ENCODE measurements around the gene ATRNL1.

ATRNL1 gene

DNA sequence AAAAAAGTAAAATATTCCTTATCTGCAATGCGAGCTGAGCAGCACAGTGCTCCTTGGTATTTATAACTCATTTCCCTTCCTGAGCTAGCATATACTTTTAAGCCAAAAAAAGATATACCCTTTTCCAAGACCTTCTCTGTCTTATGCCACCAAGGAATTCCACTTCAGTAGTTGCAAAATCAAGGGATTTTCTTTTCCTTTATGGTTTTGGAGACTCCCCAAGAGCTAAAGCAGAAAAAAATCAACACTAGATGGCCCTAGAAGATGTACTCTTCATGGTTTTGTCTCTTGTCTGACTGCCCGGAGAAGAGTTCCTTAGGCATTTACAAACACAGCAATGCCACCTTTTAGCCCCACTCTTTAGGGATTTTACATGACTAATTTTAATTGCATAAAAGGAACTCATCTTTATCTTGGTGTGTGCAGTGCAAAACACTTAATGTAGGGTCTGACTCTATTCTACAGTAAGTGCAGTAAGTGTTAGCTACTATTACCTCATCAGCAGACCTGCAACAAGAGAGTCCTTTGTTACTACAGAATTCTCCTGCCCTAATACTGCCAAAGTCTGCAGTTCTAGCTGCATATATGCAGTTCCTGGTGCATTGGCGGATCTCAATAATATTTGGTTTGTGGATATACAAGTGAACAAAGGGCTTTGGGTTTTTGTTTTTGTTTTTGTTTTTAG lies 736.5 kb downstream of the ATRNL1 start:
- H3K4me3 ChIP-seq (ENCODE audit: low read depth, low read length), result no peak overlapping the region
- TF ChIP-seq, protein P1, sequence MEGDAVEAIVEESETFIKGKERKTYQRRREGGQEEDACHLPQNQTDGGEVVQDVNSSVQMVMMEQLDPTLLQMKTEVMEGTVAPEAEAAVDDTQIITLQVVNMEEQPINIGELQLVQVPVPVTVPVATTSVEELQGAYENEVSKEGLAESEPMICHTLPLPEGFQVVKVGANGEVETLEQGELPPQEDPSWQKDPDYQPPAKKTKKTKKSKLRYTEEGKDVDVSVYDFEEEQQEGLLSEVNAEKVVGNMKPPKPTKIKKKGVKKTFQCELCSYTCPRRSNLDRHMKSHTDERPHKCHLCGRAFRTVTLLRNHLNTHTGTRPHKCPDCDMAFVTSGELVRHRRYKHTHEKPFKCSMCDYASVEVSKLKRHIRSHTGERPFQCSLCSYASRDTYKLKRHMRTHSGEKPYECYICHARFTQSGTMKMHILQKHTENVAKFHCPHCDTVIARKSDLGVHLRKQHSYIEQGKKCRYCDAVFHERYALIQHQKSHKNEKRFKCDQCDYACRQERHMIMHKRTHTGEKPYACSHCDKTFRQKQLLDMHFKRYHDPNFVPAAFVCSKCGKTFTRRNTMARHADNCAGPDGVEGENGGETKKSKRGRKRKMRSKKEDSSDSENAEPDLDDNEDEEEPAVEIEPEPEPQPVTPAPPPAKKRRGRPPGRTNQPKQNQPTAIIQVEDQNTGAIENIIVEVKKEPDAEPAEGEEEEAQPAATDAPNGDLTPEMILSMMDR (IDR thresholded peaks at IDR 0.05; ENCODE audit: low read depth, low read length), result no peak

DNA sequence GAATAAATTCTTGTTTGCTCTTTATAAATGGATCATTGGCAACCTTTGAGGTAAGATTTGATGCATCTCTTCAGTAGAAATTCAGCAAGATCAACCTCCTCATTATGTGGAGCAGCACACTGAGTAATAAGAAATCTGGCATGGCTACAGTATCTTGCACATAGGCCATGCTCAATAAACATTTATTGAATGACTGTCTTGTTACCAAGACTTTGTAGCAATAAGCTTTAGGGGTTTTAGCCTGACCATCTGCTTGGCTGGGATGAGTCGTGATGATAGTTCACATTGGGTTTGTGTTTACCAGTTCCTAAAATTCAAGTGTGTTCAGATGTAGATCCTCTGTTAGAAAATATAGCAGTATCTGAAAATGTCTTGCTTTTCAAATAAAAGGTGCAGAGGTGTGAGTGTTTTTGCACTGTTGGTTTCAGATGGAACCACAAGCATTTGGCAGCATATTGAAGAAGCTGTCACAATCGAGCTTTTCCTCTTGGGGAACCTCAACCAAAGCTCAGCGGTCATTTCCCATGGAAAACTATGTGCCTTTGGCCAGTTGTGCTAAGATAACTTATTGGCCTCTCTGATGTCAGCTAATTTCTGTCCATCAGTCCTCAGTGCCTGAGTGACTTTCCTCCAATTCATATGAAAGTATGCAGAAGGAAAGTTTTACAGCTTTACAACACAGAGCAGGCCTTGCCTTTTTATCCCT lies 737.3 kb downstream of the ATRNL1 start:
- H3K4me3 ChIP-seq (ENCODE audit: low read depth, low read length), result no peak overlapping the region
- TF ChIP-seq, protein P1 (IDR thresholded peaks at IDR 0.05; ENCODE audit: low read depth, low read length), result no peak

DNA sequence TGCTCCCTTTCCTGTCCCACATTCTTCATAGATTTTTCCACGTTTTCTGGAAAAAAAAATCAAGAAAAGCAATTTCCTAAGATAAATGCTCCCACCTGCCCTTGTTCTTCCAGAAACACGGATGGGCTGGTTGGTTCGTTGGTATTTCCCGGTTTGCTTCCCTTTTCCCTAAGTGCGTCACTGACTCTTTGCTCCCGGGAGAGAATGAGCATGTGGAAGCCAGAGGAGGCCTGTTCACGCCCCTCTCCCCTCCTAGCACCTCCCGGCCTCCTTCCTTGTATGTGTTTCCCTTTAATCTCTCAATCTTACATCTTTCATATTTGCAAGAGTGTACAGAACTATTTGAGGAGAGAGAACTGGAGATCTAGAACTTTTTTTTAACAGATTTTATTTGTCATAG lies 737.9 kb downstream of the ATRNL1 start:
- H3K4me3 ChIP-seq (ENCODE audit: low read depth, low read length), result no peak overlapping the region
- TF ChIP-seq, protein P1 (IDR thresholded peaks at IDR 0.05; ENCODE audit: low read depth, low read length), result no peak

DNA sequence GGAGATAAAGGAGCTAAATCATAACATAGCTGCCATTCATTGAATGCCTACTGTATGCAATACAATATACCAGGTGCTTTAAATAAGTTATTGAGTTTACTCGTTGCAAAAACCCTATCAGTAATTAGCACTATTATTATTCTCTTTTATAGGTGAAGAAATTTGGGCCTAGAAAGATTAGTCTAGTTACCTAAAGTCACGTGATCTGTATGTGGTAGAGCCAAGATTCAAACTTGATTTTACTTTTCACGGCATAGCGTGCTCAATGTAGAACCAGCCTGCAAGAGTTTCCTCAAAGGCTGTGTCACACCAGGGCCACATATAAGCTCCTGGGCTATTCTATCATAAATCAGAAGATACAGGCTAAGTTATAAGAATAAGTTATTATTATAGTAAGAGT lies 740.0 kb downstream of the ATRNL1 start:
- TF ChIP-seq, protein P1 (IDR thresholded peaks at IDR 0.05; ENCODE audit: low read depth, low read length), result no peak

DNA sequence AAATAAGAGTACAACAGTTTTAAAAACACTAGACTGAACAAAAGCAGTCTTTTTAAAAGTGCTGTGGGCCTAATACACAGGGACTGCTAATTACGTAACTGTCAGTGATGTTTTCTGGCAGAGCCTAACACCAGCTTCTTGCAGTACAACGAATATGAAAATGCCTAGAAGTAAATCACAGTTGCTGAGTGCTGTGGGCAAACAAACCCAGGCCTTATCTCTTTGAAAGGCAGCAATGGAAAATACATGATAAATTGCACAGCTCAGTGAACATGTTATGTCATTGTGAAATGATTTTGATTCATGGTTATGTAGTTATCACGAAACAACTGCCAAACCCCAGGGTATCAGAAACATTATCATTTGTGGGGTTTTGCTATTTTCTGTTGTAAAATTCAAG lies 751.4 kb downstream of the ATRNL1 start:
- TF ChIP-seq, protein P1 (IDR thresholded peaks at IDR 0.05; ENCODE audit: low read depth, low read length), result no peak
- H3K4me3 ChIP-seq (ENCODE audit: low read depth, low read length), result no peak overlapping the region

More for the DNA sequence above, 740.0 kb downstream of the ATRNL1 start:
- no peak overlapping the region for H3K4me3 ChIP-seq (ENCODE audit: low read depth, low read length)

DNA sequence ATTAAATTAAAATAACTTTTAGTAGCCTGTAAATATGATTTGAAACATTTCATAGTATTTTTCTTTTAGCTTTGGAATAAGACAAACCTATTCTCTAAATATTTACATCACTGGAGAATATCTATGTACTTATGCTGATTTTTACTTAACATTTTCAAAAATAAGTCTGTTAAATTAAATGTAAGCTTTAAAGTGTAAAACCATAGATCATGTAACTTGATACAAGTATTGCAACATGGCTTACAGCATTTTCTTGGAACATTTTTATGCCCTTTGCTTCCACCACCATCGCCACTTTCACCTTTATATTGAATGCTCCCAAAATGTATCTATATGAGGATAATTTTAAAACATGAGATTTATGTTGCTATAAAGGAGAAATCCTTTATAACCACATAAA lies 752.8 kb downstream of the ATRNL1 start:
- H3K4me3 ChIP-seq (ENCODE audit: low read depth, low read length), result no peak overlapping the region
- TF ChIP-seq, protein P1 (IDR thresholded peaks at IDR 0.05; ENCODE audit: low read depth, low read length), result no peak

DNA sequence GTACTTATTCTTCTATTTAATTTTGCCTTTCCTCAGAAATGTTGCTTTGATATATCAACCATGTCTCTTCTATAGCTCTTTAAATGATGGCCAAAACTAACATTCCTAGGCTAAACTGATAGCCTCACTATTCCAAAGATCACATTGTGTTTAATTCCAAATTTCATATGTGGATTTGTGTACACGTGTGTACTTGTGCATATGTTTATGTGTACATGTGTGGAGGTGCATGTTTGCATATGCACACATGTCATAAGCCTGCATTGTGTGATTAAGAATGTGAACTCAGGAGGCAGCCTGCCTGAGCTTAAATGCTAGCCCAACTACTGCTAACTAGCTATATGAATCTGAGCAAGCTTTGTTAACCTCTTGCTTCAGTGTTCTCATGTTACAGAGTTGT lies 753.4 kb downstream of the ATRNL1 start:
- TF ChIP-seq, protein P1 (IDR thresholded peaks at IDR 0.05; ENCODE audit: low read depth, low read length), result no peak
- no peak overlapping the region for H3K4me3 ChIP-seq (ENCODE audit: low read depth, low read length)

All from WI38 (cell line).